DMS79 treated with DMSO at 0.1 percent for 48 hours (cell line): ENCODE data around the gene DNAH3.
"Not testable (repeated sequence)": the region's sequence is repeated elsewhere in the genome, so short reads cannot be mapped to it uniquely, and the experiment has no call there.

Experiments
- DNase-seq: peaks from one replicate; lab custom pipeline; 2025; lab: John Stamatoyannopoulos, UW

Gene DNAH3

GRCh38 chr16:21120976-21121520 lies 29.6 kb downstream of the DNAH3 start:
- no peak for DNase-seq

- no peak for DNase-seq
Measured at GRCh38 chr16:21117567-21117966, 33.1 kb downstream of the DNAH3 start.

GRCh38 chr16:21116148-21116693 lies 34.4 kb downstream of the DNAH3 start:
- DNase-seq: no peak

- DNase-seq: not testable (repeated sequence)
Measured at GRCh38 chr16:21115551-21115950, 35.1 kb downstream of the DNAH3 start.

GRCh38 chr16:21103941-21104860 lies 46.4 kb downstream of the DNAH3 start:
- DNase-seq: no peak

GRCh38 chr16:21101631-21102420 lies 48.8 kb downstream of the DNAH3 start:
- no peak for DNase-seq

GRCh38 chr16:21100447-21100846 lies 50.2 kb downstream of the DNAH3 start:
- no peak for DNase-seq

- DNase-seq: no peak
Measured at GRCh38 chr16:21097151-21097550, 53.5 kb downstream of the DNAH3 start.

- not testable (repeated sequence) for DNase-seq
Measured at GRCh38 chr16:21094719-21095118, 55.9 kb downstream of the DNAH3 start.

GRCh38 chr16:21092951-21093350 lies 57.7 kb downstream of the DNAH3 start:
- DNase-seq: no peak

GRCh38 chr16:21088646-21089538 lies 61.8 kb downstream of the DNAH3 start:
- no peak for DNase-seq

- no peak for DNase-seq
Measured at GRCh38 chr16:21088143-21088542, 62.5 kb downstream of the DNAH3 start.

GRCh38 chr16:21084631-21085225 lies 65.9 kb downstream of the DNAH3 start:
- DNase-seq: no peak

GRCh38 chr16:21083729-21084268 lies 66.8 kb downstream of the DNAH3 start:
- no peak for DNase-seq

GRCh38 chr16:21081329-21081728 lies 69.3 kb downstream of the DNAH3 start:
- DNase-seq: no peak

- no peak for DNase-seq
Measured at GRCh38 chr16:21078563-21078962, 72.1 kb downstream of the DNAH3 start.

GRCh38 chr16:21076186-21076883 lies 74.3 kb downstream of the DNAH3 start:
- DNase-seq: no peak

- DNase-seq: no peak
Measured at GRCh38 chr16:21075252-21075651, 75.4 kb downstream of the DNAH3 start.

- DNase-seq: no peak
Measured at GRCh38 chr16:21072976-21073375, 77.7 kb downstream of the DNAH3 start.

- DNase-seq: no peak
Measured at GRCh38 chr16:21071741-21072140, 78.9 kb downstream of the DNAH3 start.
